ENCODE data around the gene ARNT2. TPM values are rescaled to one million over a fixed set of nuclear protein-coding genes. Genes with fewer than 3 reads are reported as not detected.

ARNT2 gene
- total and polyA plus RNA-seq, 2 of the 13 experiments (the other 11 are each of a cell fraction or from before 2014, with no cell fraction given): 0.69 to 1.7 TPM

DNA sequence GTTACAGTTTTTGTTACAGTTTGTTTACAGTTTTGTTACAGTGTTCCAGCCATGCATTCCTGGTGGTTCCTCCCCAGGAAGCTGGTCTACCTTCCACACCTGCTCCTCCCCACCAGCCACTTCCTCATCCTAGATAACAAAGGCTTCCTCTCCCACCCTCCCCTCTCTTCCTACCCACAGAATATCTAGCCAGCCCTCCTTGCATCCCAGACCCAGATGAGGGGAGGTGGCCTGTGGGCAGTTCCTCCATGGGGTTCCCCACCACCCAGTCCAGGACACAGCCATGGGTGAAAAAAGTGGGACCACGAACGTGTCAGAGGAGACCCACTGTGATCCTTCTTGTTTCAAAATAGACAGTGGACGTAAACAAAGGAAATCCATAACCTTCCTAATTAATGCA is 168.2 kb downstream of the ARNT2 start (continued):
- TF ChIP-seq RBFOX2 (IDR thresholded peaks at IDR 0.05; ENCODE audit: low read depth, low read length) (no peak), GTF3A (CRISPR knock-in tag; conservative IDR thresholded peaks at IDR 0.05) (no peak), ZFX (CRISPR knock-in tag; IDR thresholded peaks at IDR 0.05; ENCODE audit: low read depth) (no peak), ZKSCAN5 (CRISPR knock-in tag; IDR thresholded peaks at IDR 0.05) (no peak), EP300 (IDR thresholded peaks at IDR 0.05; ENCODE audit: low read depth in 2 of 2, low read length in 2 of 2) (no peak), EP300 (CRISPR knock-in tag; IDR thresholded peaks at IDR 0.05; ENCODE audit: borderline replicate concordance) (no peak), ZNF570 (CRISPR knock-in tag; IDR thresholded peaks at IDR 0.05; ENCODE audit: borderline replicate concordance) (no peak), SYNCRIP (IDR thresholded peaks at IDR 0.05; ENCODE audit: insufficient read depth, low read depth, low read length) (no peak)
- TF ChIP-seq, protein P1, sequence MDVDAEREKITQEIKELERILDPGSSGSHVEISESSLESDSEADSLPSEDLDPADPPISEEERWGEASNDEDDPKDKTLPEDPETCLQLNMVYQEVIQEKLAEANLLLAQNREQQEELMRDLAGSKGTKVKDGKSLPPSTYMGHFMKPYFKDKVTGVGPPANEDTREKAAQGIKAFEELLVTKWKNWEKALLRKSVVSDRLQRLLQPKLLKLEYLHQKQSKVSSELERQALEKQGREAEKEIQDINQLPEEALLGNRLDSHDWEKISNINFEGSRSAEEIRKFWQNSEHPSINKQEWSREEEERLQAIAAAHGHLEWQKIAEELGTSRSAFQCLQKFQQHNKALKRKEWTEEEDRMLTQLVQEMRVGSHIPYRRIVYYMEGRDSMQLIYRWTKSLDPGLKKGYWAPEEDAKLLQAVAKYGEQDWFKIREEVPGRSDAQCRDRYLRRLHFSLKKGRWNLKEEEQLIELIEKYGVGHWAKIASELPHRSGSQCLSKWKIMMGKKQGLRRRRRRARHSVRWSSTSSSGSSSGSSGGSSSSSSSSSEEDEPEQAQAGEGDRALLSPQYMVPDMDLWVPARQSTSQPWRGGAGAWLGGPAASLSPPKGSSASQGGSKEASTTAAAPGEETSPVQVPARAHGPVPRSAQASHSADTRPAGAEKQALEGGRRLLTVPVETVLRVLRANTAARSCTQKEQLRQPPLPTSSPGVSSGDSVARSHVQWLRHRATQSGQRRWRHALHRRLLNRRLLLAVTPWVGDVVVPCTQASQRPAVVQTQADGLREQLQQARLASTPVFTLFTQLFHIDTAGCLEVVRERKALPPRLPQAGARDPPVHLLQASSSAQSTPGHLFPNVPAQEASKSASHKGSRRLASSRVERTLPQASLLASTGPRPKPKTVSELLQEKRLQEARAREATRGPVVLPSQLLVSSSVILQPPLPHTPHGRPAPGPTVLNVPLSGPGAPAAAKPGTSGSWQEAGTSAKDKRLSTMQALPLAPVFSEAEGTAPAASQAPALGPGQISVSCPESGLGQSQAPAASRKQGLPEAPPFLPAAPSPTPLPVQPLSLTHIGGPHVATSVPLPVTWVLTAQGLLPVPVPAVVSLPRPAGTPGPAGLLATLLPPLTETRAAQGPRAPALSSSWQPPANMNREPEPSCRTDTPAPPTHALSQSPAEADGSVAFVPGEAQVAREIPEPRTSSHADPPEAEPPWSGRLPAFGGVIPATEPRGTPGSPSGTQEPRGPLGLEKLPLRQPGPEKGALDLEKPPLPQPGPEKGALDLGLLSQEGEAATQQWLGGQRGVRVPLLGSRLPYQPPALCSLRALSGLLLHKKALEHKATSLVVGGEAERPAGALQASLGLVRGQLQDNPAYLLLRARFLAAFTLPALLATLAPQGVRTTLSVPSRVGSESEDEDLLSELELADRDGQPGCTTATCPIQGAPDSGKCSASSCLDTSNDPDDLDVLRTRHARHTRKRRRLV (CRISPR knock-in tag; IDR thresholded peaks at IDR 0.05): no peak
- TF ChIP-seq, protein P2, sequence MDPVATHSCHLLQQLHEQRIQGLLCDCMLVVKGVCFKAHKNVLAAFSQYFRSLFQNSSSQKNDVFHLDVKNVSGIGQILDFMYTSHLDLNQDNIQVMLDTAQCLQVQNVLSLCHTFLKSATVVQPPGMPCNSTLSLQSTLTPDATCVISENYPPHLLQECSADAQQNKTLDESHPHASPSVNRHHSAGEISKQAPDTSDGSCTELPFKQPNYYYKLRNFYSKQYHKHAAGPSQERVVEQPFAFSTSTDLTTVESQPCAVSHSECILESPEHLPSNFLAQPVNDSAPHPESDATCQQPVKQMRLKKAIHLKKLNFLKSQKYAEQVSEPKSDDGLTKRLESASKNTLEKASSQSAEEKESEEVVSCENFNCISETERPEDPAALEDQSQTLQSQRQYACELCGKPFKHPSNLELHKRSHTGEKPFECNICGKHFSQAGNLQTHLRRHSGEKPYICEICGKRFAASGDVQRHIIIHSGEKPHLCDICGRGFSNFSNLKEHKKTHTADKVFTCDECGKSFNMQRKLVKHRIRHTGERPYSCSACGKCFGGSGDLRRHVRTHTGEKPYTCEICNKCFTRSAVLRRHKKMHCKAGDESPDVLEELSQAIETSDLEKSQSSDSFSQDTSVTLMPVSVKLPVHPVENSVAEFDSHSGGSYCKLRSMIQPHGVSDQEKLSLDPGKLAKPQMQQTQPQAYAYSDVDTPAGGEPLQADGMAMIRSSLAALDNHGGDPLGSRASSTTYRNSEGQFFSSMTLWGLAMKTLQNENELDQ (CRISPR knock-in tag; IDR thresholded peaks at IDR 0.05; ENCODE audit: borderline replicate concordance): no peak

All from HepG2 (cell line).